Endothelial cell (in vitro differentiated cells): Measurements from ENCODE around the gene DNAJB8. TPM values are rescaled to one million over a fixed set of nuclear protein-coding genes. Genes with fewer than 3 reads are reported as not detected.

Experiments
- DNase-seq: peaks from one replicate; pipeline ENCODE4 v3.0.0; 2021; ENCODE audit warnings: low spot score
- H3K27ac Mint-ChIP-seq: one replicate; pipeline ENCODE4 v1.8.0; 2021; ENCODE audit warnings: mixed read lengths, inconsistent platforms; ENCODE audit not compliant: unreplicated experiment
- H3K27me3 Mint-ChIP-seq: one replicate; pipeline ENCODE4 v1.8.0; 2021; ENCODE audit warnings: mild to moderate bottlenecking, moderate library complexity, mixed read lengths, inconsistent platforms; ENCODE audit not compliant: unreplicated experiment
- H3K36me3 Mint-ChIP-seq: one replicate; pipeline ENCODE4 v1.8.0; 2021; ENCODE audit warnings: mild to moderate bottlenecking, low read depth, mixed read lengths, inconsistent platforms; ENCODE audit not compliant: unreplicated experiment
- H3K4me1 Mint-ChIP-seq: one replicate; pipeline ENCODE4 v1.8.0; 2021; ENCODE audit warnings: mild to moderate bottlenecking, mixed read lengths, inconsistent platforms; ENCODE audit not compliant: unreplicated experiment
- H3K4me3 Mint-ChIP-seq: one replicate; pipeline ENCODE4 v1.8.0; 2021; ENCODE audit warnings: mild to moderate bottlenecking, mixed read lengths, inconsistent platforms; ENCODE audit not compliant: unreplicated experiment
- H3K9me3 Mint-ChIP-seq: one replicate; pipeline ENCODE4 v1.8.0; 2021; ENCODE audit warnings: mixed read lengths, inconsistent platforms; ENCODE audit not compliant: unreplicated experiment
- total RNA-seq: library from RNA; stranded (reverse); fragmentation: NEBNext Ultra II Directional; extraction: Animal tissue kit (Norgen Biotek cat#: 25700); gene quantifications from one replicate; pipeline ENCODE4 v1.2.1, GENCODE V29; 2021; ENCODE audit not compliant: unreplicated experiment
- TF ChIP-seq, protein P1 (sequence below): fragments of 200-600 bp; sonication (generic); IDR thresholded peaks from one replicate; pipeline ENCODE4 v1.5.0; 2021; ENCODE audit warnings: antibody characterized with exemption; ENCODE audit not compliant: unreplicated experiment

Gene DNAJB8
- total RNA-seq, 1 donor from 2014 or later, result not detected

DNA sequence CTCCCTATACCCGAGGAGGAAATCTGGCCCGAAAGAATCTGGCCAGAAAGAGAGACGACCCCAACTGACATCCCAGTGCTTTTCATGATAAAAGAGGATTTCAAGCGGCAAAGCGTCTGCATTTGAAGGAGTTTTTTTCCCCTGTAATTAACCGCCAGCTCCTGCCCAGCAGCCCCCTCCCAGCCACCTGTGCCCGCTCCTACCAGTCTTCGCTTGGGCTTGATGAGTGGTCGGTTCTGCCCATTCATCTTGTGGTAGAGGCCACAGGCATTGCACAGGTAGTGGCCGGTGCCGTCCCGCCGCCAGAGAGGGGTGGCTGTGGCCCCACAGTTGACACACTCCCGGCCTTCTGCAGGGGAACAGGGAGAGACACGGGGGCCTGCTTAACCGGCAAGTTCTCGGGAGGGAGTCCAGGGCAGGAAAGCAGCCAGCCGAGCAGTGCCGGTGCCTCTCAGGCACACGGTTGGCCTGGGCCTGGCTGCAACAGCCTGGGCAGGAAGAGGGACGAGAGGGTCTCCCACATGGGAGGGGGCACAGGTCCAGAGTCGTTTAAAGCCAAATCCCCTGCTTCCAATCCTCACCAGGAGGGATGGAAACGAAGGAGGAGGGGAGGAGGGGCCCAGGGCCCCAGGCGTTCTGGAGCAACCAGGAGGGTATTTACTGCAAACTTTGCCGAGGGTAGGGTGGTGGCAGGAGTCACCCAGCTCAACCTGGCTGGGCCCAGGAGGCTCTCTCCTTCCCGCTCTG is 17.1 kb upstream of the DNAJB8 start:
- Mint-ChIP-seq H3K27ac (peak overlapping the region; percentile 99), H3K4me3 (peak overlapping the region; percentile 87)

GRCh38 chr3:128482666-128483656 is 16.3 kb upstream of the DNAJB8 start:
- TF ChIP-seq, protein P1, sequence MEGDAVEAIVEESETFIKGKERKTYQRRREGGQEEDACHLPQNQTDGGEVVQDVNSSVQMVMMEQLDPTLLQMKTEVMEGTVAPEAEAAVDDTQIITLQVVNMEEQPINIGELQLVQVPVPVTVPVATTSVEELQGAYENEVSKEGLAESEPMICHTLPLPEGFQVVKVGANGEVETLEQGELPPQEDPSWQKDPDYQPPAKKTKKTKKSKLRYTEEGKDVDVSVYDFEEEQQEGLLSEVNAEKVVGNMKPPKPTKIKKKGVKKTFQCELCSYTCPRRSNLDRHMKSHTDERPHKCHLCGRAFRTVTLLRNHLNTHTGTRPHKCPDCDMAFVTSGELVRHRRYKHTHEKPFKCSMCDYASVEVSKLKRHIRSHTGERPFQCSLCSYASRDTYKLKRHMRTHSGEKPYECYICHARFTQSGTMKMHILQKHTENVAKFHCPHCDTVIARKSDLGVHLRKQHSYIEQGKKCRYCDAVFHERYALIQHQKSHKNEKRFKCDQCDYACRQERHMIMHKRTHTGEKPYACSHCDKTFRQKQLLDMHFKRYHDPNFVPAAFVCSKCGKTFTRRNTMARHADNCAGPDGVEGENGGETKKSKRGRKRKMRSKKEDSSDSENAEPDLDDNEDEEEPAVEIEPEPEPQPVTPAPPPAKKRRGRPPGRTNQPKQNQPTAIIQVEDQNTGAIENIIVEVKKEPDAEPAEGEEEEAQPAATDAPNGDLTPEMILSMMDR, result no peak
- peak; percentile 69 for DNase-seq
- no peaks in the 10 kb centered on the region for H3K9me3 Mint-ChIP-seq
- H3K27me3 Mint-ChIP-seq, result peaks cover 17% of the 10 kb centered on the region
- H3K4me1 Mint-ChIP-seq, result peaks cover 61% of the 10 kb centered on the region
- H3K4me3 Mint-ChIP-seq, result peak overlapping the region; percentile 87
- H3K27ac Mint-ChIP-seq, result peak overlapping the region; percentile 99
- peaks cover 39% of the 10 kb centered on the region for H3K36me3 Mint-ChIP-seq

More for the DNA sequence above, 17.1 kb upstream of the DNAJB8 start:
- DNase-seq, result peak; percentile 48
- Mint-ChIP-seq H3K27me3 (peaks cover 17% of the 10 kb centered on the region), H3K36me3 (peaks cover 31% of the 10 kb centered on the region), H3K4me1 (peaks cover 61% of the 10 kb centered on the region), H3K9me3 (no peaks in the 10 kb centered on the region)
- TF ChIP-seq, protein P1, result no peak

GRCh38 chr3:128482175-128482574 is 15.5 kb upstream of the DNAJB8 start:
- peaks cover 58% of the 10 kb centered on the region for H3K4me1 Mint-ChIP-seq
- peaks cover 14% of the 10 kb centered on the region for H3K27me3 Mint-ChIP-seq
- H3K27ac Mint-ChIP-seq, result peak overlapping the region; percentile 99
- TF ChIP-seq, protein P1, result no peak
- DNase-seq, result no peak
- H3K4me3 Mint-ChIP-seq, result peak overlapping the region; percentile 87
- peaks cover 43% of the 10 kb centered on the region for H3K36me3 Mint-ChIP-seq
- no peaks in the 10 kb centered on the region for H3K9me3 Mint-ChIP-seq

GRCh38 chr3:128481438-128481942 is 14.8 kb upstream of the DNAJB8 start:
- TF ChIP-seq, protein P1, result no peak
- H3K4me1 Mint-ChIP-seq, result peaks cover 58% of the 10 kb centered on the region
- peaks cover 43% of the 10 kb centered on the region for H3K36me3 Mint-ChIP-seq
- H3K4me3 Mint-ChIP-seq, result peak overlapping the region; percentile 56
- no peak overlapping the region for H3K27ac Mint-ChIP-seq
- no peak for DNase-seq
- H3K9me3 Mint-ChIP-seq, result no peaks in the 10 kb centered on the region
- H3K27me3 Mint-ChIP-seq, result peaks cover 11% of the 10 kb centered on the region
